GM23338 (cell line): Measurements from ENCODE around the gene RECQL5. TPM values are rescaled to one million over a fixed set of nuclear protein-coding genes. Genes with fewer than 3 reads are reported as not detected.

Experiments used
- ATAC-seq: fragments of 200-7000 bp; cut with Tn5 transposase; 3 replicates; pipeline ENCODE4 v1.9.1; 2020
- DNase-seq: peaks from one replicate; pipeline ENCODE4 v3.0.0-alpha.2; 2015; ENCODE audit warnings: low spot score
- H2AFZ ChIP-seq: fragments of 200-600 bp; sonication (generic); 2 replicates; pipeline ENCODE4 v1.8.0; 2016; ENCODE audit warnings: antibody characterized with exemption, mild to moderate bottlenecking, moderate library complexity
- H3F3A ChIP-seq: fragments of 200-600 bp; sonication (generic); replicated peaks from 2 replicates; pipeline ENCODE4 v1.8.0; 2017; ENCODE audit warnings: antibody characterized with exemption, mixed run types, low read depth
- H3K27ac ChIP-seq: fragments of 200-600 bp; sonication (generic); 2 replicates; pipeline ENCODE4 v1.6.1; 2016; ENCODE audit warnings: low read depth
- H3K27me3 ChIP-seq: fragments of 200-600 bp; sonication (generic); 2 replicates; pipeline ENCODE4 v1.8.0; 2016; ENCODE audit warnings: mild to moderate bottlenecking, mixed run types, moderate library complexity; ENCODE audit not compliant: insufficient read depth
- H3K36me3 ChIP-seq: fragments of 200-600 bp; sonication (generic); 2 replicates; pipeline ENCODE4 v1.8.0; 2016; ENCODE audit warnings: mild to moderate bottlenecking; ENCODE audit not compliant: insufficient read depth
- H3K4me1 ChIP-seq: fragments of 200-600 bp; sonication (generic); 2 replicates; pipeline ENCODE4 v1.8.0; 2016; ENCODE audit warnings: mild to moderate bottlenecking, moderate library complexity; ENCODE audit not compliant: insufficient read depth
- H3K4me2 ChIP-seq: fragments of 200-600 bp; sonication (generic); 2 replicates; pipeline ENCODE4 v1.7.1; 2017; ENCODE audit warnings: mixed run types
- H3K4me3 ChIP-seq: fragments of 200-600 bp; sonication (generic); 2 replicates; pipeline ENCODE4 v1.6.1; 2016; ENCODE audit warnings: mixed run types
- H3K79me2 ChIP-seq: fragments of 200-600 bp; sonication (generic); replicated peaks from 2 replicates; pipeline ENCODE4 v1.8.0; 2017; ENCODE audit warnings: mild to moderate bottlenecking; ENCODE audit not compliant: insufficient read depth
- H3K9me2 ChIP-seq: fragments of 200-600 bp; sonication (generic); 2 replicates; pipeline ENCODE4 v1.8.0; 2017; ENCODE audit not compliant: insufficient read depth
- H4K20me1 ChIP-seq: fragments of 200-600 bp; sonication (generic); replicated peaks from 2 replicates; pipeline ENCODE4 v1.8.0; 2017; ENCODE audit warnings: mild to moderate bottlenecking; ENCODE audit not compliant: insufficient read depth
- H3K27ac Mint-ChIP-seq: 2 replicates; pipeline ENCODE4 v1.8.0; 2020; ENCODE audit warnings: inconsistent platforms, mild to moderate bottlenecking, moderate library complexity, mixed read lengths
- H3K27me3 Mint-ChIP-seq: 3 replicates; pipeline ENCODE4 v1.8.0; 2022; ENCODE audit warnings: low read depth, mild to moderate bottlenecking, moderate library complexity, mixed read lengths, inconsistent platforms; ENCODE audit not compliant: insufficient read depth, poor library complexity
- H3K36me3 Mint-ChIP-seq: 3 replicates; pipeline ENCODE4 v1.8.0; 2021; ENCODE audit warnings: low read depth, mild to moderate bottlenecking, inconsistent platforms, moderate library complexity, mixed read lengths
- H3K4me1 Mint-ChIP-seq: 3 replicates; pipeline ENCODE4 v1.8.0; 2020; ENCODE audit warnings: mild to moderate bottlenecking, inconsistent platforms, mixed read lengths
- H3K4me3 Mint-ChIP-seq: 3 replicates; pipeline ENCODE4 v1.8.0; 2021; ENCODE audit warnings: moderate library complexity, mild to moderate bottlenecking, inconsistent platforms, mixed read lengths
- H3K9me3 Mint-ChIP-seq: 3 replicates; pipeline ENCODE4 v1.8.0; 2020; ENCODE audit warnings: moderate library complexity, mild to moderate bottlenecking, inconsistent platforms, mixed read lengths
- CREB1 ChIP-seq: fragments of 250-450 bp; sonication (Bioruptor Pico); IDR thresholded peaks from 2 replicates; pipeline ENCODE4 v1.5.0; 2020; ENCODE audit warnings: low read depth, mild to moderate bottlenecking, moderate library complexity
- EZH2 ChIP-seq: fragments of 200-600 bp; sonication (generic); IDR thresholded peaks from one replicate; pipeline ENCODE4 v1.8.0; 2017; ENCODE audit warnings: antibody characterized with exemption, mild to moderate bottlenecking, low read depth; ENCODE audit not compliant: unreplicated experiment
- EZH2phosphoT487 ChIP-seq: fragments of 200-600 bp; sonication (generic); IDR thresholded peaks from one replicate; pipeline ENCODE4 v1.8.1; 2018; ENCODE audit warnings: antibody characterized with exemption; ENCODE audit not compliant: unreplicated experiment
- JUNB ChIP-seq: IDR thresholded peaks from one replicate; pipeline ENCODE4 v1.6.1; 2016; ENCODE audit warnings: antibody characterized with exemption; ENCODE audit not compliant: unreplicated experiment
- NANOG ChIP-seq: IDR thresholded peaks from 2 replicates; pipeline ENCODE4 v1.6.1; 2016; ENCODE audit warnings: antibody characterized with exemption, borderline replicate concordance
- POLR2AphosphoS5 ChIP-seq: IDR thresholded peaks from 2 replicates; pipeline ENCODE4 v1.6.1; 2016; ENCODE audit warnings: antibody characterized with exemption, low read depth
- STAT1 ChIP-seq: IDR thresholded peaks from one replicate; pipeline ENCODE4 v1.6.1; 2016; ENCODE audit warnings: antibody characterized with exemption; ENCODE audit not compliant: unreplicated experiment
- ZNF114 ChIP-seq: fragments of 250-450 bp; sonication (Bioruptor Pico); IDR thresholded peaks from 2 replicates; pipeline ENCODE4 v1.5.0; 2020; ENCODE audit warnings: mild to moderate bottlenecking, moderate library complexity
- ZNF331 ChIP-seq: fragments of 250-450 bp; sonication (Bioruptor Pico); IDR thresholded peaks from 2 replicates; pipeline ENCODE4 v1.5.0; 2020; ENCODE audit warnings: low read depth, mild to moderate bottlenecking, moderate library complexity
- polyA plus RNA-seq: library from polyadenylated mRNA; unstranded; fragments of >200 nt; fragmentation: Nextera tagmentation; extraction: Ambion mirVana; gene quantifications from 2 replicates; pipeline ENCODE4 v1.2.1, GENCODE V29; 2016
- total RNA-seq: library from RNA; depleted of rRNA; stranded (reverse); fragments of >200 nt; shearing (Covaris generic); gene quantifications from 2 replicates; pipeline ENCODE4 v1.2.3, GENCODE V29; 2014
- TF ChIP-seq, protein P1 (sequence below): fragments of 250-450 bp; sonication (Bioruptor Pico); IDR thresholded peaks from 2 replicates; pipeline ENCODE4 v1.5.0; 2020; ENCODE audit warnings: mild to moderate bottlenecking, moderate library complexity
- TF ChIP-seq, protein P2 (sequence below): IDR thresholded peaks from one replicate; pipeline ENCODE4 v1.6.1; 2018; ENCODE audit warnings: antibody characterized with exemption; ENCODE audit not compliant: unreplicated experiment
- TF ChIP-seq, protein P3 (sequence below): IDR thresholded peaks from 2 replicates; pipeline ENCODE4 v1.6.1; 2016; ENCODE audit warnings: antibody characterized with exemption
- TF ChIP-seq, protein P4 (sequence below), 2 experiments: fragments of 200-600 bp in 1 of 2; sonication (generic) in 1 of 2; conservative IDR thresholded peaks; 2 replicates each; pipeline versions ENCODE4 v1.5.1 to v1.6.1; 2016 to 2017; ENCODE audit warnings: antibody characterized with exemption in 2 of 2, low read depth in 2 of 2, mild to moderate bottlenecking in 2 of 2, moderate library complexity in 1 of 2

Gene RECQL5
- total and polyA plus RNA-seq, 2 experiments from 2014 or later = 20.0 to 23.3 TPM

DNA sequence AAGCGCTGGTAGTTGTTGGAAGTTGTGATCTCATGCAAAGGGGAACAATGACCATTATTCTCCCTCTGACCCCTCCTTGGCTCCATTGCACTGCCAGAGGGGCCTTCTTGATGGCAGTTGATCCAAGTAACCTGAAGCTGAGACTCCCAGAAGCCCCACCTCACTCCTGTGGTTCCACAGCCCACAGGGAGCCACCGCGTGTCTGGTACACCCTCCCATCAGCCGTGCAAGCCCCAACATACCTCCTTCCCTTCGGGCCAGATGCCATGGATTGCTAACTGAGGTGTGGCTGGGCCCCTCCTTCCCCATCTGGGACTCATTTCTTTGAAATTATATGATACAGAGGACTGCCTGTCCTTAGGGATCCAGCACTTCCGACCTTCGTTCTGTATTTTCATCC is 18.0 kb upstream of the RECQL5 start:
- Histone ChIP-seq H3K79me2 (peaks cover 89% of the 10 kb centered on the region), H3K27me3 (no peaks in the 10 kb centered on the region), H2AFZ (no peak overlapping the region), H3K4me2 (no peak overlapping the region), H3K4me3 (no peak overlapping the region), H4K20me1 (peaks cover 3% of the 10 kb centered on the region; the same call in 1 of the 2 replicates), H3F3A (no peaks in the 10 kb centered on the region), H3K9me2 (no peaks in the 10 kb centered on the region), H3K27ac (no peak overlapping the region), H3K4me1 (no peaks in the 10 kb centered on the region), H3K36me3 (no peaks in the 10 kb centered on the region)
- peaks cover 7% of the 10 kb centered on the region for H3K36me3 Mint-ChIP-seq
- no peak overlapping the region for H3K4me3 Mint-ChIP-seq
- H3K9me3 Mint-ChIP-seq = no peaks in the 10 kb centered on the region
- TF ChIP-seq NANOG (no peak), EZH2 (no peak), CREB1 (CRISPR knock-in tag) (no peak), POLR2AphosphoS5 (no peak), JUNB (no peak), EZH2phosphoT487 (no peak), ZNF114 (no peak), STAT1 (no peak), ZNF331 (no peak)
- TF ChIP-seq, protein P1, sequence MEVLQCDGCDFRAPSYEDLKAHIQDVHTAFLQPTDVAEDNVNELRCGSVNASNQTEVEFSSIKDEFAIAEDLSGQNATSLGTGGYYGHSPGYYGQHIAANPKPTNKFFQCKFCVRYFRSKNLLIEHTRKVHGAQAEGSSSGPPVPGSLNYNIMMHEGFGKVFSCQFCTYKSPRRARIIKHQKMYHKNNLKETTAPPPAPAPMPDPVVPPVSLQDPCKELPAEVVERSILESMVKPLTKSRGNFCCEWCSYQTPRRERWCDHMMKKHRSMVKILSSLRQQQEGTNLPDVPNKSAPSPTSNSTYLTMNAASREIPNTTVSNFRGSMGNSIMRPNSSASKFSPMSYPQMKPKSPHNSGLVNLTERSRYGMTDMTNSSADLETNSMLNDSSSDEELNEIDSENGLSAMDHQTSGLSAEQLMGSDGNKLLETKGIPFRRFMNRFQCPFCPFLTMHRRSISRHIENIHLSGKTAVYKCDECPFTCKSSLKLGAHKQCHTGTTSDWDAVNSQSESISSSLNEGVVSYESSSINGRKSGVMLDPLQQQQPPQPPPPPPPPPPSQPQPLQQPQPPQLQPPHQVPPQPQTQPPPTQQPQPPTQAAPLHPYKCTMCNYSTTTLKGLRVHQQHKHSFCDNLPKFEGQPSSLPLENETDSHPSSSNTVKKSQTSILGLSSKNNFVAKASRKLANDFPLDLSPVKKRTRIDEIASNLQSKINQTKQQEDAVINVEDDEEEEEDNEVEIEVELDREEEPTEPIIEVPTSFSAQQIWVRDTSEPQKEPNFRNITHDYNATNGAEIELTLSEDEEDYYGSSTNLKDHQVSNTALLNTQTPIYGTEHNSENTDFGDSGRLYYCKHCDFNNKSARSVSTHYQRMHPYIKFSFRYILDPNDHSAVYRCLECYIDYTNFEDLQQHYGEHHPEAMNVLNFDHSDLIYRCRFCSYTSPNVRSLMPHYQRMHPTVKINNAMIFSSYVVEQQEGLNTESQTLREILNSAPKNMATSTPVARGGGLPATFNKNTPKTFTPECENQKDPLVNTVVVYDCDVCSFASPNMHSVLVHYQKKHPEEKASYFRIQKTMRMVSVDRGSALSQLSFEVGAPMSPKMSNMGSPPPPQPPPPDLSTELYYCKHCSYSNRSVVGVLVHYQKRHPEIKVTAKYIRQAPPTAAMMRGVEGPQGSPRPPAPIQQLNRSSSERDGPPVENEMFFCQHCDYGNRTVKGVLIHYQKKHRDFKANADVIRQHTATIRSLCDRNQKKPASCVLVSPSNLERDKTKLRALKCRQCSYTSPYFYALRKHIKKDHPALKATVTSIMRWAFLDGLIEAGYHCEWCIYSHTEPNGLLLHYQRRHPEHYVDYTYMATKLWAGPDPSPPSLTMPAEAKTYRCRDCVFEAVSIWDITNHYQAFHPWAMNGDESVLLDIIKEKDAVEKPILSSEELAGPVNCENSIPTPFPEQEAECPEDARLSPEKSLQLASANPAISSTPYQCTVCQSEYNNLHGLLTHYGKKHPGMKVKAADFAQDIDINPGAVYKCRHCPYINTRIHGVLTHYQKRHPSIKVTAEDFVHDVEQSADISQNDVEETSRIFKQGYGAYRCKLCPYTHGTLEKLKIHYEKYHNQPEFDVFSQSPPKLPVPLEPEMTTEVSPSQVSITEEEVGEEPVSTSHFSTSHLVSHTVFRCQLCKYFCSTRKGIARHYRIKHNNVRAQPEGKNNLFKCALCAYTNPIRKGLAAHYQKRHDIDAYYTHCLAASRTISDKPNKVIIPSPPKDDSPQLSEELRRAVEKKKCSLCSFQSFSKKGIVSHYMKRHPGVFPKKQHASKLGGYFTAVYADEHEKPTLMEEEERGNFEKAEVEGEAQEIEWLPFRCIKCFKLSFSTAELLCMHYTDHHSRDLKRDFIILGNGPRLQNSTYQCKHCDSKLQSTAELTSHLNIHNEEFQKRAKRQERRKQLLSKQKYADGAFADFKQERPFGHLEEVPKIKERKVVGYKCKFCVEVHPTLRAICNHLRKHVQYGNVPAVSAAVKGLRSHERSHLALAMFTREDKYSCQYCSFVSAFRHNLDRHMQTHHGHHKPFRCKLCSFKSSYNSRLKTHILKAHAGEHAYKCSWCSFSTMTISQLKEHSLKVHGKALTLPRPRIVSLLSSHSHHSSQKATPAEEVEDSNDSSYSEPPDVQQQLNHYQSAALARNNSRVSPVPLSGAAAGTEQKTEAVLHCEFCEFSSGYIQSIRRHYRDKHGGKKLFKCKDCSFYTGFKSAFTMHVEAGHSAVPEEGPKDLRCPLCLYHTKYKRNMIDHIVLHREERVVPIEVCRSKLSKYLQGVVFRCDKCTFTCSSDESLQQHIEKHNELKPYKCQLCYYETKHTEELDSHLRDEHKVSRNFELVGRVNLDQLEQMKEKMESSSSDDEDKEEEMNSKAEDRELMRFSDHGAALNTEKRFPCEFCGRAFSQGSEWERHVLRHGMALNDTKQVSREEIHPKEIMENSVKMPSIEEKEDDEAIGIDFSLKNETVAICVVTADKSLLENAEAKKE = no peak
- TF ChIP-seq, protein P2, sequence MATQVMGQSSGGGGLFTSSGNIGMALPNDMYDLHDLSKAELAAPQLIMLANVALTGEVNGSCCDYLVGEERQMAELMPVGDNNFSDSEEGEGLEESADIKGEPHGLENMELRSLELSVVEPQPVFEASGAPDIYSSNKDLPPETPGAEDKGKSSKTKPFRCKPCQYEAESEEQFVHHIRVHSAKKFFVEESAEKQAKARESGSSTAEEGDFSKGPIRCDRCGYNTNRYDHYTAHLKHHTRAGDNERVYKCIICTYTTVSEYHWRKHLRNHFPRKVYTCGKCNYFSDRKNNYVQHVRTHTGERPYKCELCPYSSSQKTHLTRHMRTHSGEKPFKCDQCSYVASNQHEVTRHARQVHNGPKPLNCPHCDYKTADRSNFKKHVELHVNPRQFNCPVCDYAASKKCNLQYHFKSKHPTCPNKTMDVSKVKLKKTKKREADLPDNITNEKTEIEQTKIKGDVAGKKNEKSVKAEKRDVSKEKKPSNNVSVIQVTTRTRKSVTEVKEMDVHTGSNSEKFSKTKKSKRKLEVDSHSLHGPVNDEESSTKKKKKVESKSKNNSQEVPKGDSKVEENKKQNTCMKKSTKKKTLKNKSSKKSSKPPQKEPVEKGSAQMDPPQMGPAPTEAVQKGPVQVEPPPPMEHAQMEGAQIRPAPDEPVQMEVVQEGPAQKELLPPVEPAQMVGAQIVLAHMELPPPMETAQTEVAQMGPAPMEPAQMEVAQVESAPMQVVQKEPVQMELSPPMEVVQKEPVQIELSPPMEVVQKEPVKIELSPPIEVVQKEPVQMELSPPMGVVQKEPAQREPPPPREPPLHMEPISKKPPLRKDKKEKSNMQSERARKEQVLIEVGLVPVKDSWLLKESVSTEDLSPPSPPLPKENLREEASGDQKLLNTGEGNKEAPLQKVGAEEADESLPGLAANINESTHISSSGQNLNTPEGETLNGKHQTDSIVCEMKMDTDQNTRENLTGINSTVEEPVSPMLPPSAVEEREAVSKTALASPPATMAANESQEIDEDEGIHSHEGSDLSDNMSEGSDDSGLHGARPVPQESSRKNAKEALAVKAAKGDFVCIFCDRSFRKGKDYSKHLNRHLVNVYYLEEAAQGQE = no peak
- TF ChIP-seq, protein P3, sequence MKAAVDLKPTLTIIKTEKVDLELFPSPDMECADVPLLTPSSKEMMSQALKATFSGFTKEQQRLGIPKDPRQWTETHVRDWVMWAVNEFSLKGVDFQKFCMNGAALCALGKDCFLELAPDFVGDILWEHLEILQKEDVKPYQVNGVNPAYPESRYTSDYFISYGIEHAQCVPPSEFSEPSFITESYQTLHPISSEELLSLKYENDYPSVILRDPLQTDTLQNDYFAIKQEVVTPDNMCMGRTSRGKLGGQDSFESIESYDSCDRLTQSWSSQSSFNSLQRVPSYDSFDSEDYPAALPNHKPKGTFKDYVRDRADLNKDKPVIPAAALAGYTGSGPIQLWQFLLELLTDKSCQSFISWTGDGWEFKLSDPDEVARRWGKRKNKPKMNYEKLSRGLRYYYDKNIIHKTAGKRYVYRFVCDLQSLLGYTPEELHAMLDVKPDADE = no peak
- TF ChIP-seq, protein P4, sequence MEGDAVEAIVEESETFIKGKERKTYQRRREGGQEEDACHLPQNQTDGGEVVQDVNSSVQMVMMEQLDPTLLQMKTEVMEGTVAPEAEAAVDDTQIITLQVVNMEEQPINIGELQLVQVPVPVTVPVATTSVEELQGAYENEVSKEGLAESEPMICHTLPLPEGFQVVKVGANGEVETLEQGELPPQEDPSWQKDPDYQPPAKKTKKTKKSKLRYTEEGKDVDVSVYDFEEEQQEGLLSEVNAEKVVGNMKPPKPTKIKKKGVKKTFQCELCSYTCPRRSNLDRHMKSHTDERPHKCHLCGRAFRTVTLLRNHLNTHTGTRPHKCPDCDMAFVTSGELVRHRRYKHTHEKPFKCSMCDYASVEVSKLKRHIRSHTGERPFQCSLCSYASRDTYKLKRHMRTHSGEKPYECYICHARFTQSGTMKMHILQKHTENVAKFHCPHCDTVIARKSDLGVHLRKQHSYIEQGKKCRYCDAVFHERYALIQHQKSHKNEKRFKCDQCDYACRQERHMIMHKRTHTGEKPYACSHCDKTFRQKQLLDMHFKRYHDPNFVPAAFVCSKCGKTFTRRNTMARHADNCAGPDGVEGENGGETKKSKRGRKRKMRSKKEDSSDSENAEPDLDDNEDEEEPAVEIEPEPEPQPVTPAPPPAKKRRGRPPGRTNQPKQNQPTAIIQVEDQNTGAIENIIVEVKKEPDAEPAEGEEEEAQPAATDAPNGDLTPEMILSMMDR (conservative IDR thresholded peaks at IDR 0.05; ENCODE audit: low read depth in 2 of 2) = no peak
- H3K27ac Mint-ChIP-seq = peak overlapping the region; percentile 46; the same call in 1 of the 2 replicates
- no peaks in the 10 kb centered on the region for H3K4me1 Mint-ChIP-seq
- peaks cover 2% of the 10 kb centered on the region for H3K27me3 Mint-ChIP-seq
- no peak for ATAC-seq
- DNase-seq = no peak
